ENCODE measurements around the gene TMED4.

DNA sequence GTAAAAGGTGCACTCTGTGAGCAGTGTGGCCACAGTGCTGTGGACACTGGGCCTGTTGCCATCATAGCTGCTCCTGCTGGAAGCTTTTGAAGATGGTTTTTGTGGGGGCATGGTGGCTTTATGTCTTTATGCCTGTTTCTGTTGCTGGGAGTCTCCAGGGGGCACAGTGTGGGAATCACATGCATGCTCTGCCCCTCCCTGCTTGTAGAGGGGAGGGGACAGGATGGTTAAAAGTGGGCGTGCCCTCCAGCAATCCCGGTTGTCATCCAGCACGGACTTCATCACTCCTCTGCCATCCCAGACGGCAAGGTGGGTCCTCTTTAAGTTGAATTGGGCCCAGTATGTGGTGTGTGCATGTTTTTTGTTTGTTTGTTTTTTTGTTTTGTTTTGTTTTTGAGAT is 44.6 kb upstream of the TMED4 start:
- TF ChIP-seq, protein P1, sequence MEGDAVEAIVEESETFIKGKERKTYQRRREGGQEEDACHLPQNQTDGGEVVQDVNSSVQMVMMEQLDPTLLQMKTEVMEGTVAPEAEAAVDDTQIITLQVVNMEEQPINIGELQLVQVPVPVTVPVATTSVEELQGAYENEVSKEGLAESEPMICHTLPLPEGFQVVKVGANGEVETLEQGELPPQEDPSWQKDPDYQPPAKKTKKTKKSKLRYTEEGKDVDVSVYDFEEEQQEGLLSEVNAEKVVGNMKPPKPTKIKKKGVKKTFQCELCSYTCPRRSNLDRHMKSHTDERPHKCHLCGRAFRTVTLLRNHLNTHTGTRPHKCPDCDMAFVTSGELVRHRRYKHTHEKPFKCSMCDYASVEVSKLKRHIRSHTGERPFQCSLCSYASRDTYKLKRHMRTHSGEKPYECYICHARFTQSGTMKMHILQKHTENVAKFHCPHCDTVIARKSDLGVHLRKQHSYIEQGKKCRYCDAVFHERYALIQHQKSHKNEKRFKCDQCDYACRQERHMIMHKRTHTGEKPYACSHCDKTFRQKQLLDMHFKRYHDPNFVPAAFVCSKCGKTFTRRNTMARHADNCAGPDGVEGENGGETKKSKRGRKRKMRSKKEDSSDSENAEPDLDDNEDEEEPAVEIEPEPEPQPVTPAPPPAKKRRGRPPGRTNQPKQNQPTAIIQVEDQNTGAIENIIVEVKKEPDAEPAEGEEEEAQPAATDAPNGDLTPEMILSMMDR (IDR thresholded peaks at IDR 0.05; ENCODE audit: insufficient read depth, low read length, poor library complexity, severe bottlenecking), result no peak
- TF ChIP-seq EZH2phosphoT487 (conservative IDR thresholded peaks at IDR 0.05; ENCODE audit: low read length), result no peak
